ENCODE results near the gene RUNX2. TPM values are rescaled to one million over a fixed set of nuclear protein-coding genes. Genes with fewer than 3 reads are reported as not detected.

RUNX2 gene
- total and polyA plus RNA-seq, 2 experiments from 2014 or later, result 0.66 to 1.7 TPM

DNA sequence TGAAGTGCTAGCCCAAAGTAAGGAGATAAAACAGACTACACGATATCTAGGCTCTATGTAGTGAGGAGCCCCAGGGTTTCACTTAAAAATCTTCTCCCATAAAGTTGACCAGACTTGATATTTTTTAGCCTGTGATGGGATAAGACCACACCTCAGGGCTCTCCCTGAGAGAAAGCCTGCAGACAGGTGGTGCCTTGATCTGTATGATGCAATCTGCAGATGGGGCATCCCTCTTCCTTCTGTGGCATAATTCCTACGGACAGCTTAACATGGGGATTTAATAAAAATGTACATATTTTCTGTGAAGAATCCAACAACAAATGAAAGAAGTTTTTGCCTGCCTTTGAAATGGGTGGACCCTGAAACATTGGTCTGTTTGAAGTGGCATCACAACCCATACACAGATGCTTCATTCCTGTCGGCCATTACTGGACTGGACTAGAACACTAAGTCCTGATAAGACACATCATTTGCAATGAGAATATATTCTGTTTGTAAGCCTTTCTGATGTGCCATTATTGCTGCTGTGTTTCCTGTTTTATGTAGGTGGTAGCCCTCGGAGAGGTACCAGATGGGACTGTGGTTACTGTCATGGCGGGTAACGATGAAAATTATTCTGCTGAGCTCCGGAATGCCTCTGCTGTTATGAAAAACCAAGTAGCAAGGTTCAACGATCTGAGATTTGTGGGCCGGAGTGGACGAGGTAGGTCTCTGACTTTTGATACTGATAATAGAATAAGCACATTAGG, 103.4 kb downstream of the RUNX2 start:
- Histone ChIP-seq H3K4me3 (no peak overlapping the region), H3K4me2 (no peak overlapping the region), H4K20me1 (replicated peaks; ENCODE audit: insufficient read depth) (no peaks in the 10 kb centered on the region), H2AFZ (no peak overlapping the region), H3K9me2 (ENCODE audit: insufficient read depth) (no peaks in the 10 kb centered on the region), H3F3A (replicated peaks; ENCODE audit: low read depth) (no peaks in the 10 kb centered on the region), H3K27ac (ENCODE audit: low read depth) (no peak overlapping the region), H3K27me3 (ENCODE audit: insufficient read depth) (peaks cover 6% of the 10 kb centered on the region; the same call in 1 of the 2 replicates), H3K36me3 (ENCODE audit: insufficient read depth) (no peaks in the 10 kb centered on the region), H3K79me2 (replicated peaks; ENCODE audit: insufficient read depth) (no peaks in the 10 kb centered on the region), H3K4me1 (ENCODE audit: insufficient read depth) (no peaks in the 10 kb centered on the region)
- peaks cover 3% of the 10 kb centered on the region; the same call in 1 of the 3 replicates for H3K4me1 Mint-ChIP-seq
- ATAC-seq (no peak), DNase-seq (ENCODE audit: low spot score) (no peak)
- TF ChIP-seq, protein P1, sequence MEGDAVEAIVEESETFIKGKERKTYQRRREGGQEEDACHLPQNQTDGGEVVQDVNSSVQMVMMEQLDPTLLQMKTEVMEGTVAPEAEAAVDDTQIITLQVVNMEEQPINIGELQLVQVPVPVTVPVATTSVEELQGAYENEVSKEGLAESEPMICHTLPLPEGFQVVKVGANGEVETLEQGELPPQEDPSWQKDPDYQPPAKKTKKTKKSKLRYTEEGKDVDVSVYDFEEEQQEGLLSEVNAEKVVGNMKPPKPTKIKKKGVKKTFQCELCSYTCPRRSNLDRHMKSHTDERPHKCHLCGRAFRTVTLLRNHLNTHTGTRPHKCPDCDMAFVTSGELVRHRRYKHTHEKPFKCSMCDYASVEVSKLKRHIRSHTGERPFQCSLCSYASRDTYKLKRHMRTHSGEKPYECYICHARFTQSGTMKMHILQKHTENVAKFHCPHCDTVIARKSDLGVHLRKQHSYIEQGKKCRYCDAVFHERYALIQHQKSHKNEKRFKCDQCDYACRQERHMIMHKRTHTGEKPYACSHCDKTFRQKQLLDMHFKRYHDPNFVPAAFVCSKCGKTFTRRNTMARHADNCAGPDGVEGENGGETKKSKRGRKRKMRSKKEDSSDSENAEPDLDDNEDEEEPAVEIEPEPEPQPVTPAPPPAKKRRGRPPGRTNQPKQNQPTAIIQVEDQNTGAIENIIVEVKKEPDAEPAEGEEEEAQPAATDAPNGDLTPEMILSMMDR (conservative IDR thresholded peaks at IDR 0.05; ENCODE audit: low read depth in 2 of 2), result no peak
- TF ChIP-seq NANOG (IDR thresholded peaks at IDR 0.05; ENCODE audit: borderline replicate concordance) (no peak), POLR2AphosphoS5 (IDR thresholded peaks at IDR 0.05; ENCODE audit: low read depth) (no peak), EZH2phosphoT487 (IDR thresholded peaks at IDR 0.05; ENCODE audit: unreplicated experiment) (no peak), ZNF331 (CRISPR knock-in tag; IDR thresholded peaks at IDR 0.05; ENCODE audit: low read depth) (no peak), ZNF462 (CRISPR knock-in tag; IDR thresholded peaks at IDR 0.05) (no peak), EZH2 (IDR thresholded peaks at IDR 0.05; ENCODE audit: low read depth, unreplicated experiment) (no peak), STAT1 (IDR thresholded peaks at IDR 0.05; ENCODE audit: unreplicated experiment) (no peak), JUNB (IDR thresholded peaks at IDR 0.05; ENCODE audit: unreplicated experiment) (no peak)
- H3K27me3 Mint-ChIP-seq (ENCODE audit: insufficient read depth, low read depth, poor library complexity), result no peaks in the 10 kb centered on the region
- no peak overlapping the region for H3K4me3 Mint-ChIP-seq
- no peak overlapping the region for H3K27ac Mint-ChIP-seq
- H3K36me3 Mint-ChIP-seq (ENCODE audit: low read depth), result no peaks in the 10 kb centered on the region
- H3K9me3 Mint-ChIP-seq, result no peaks in the 10 kb centered on the region
